HG03175 (cell line): ENCODE measurements around the gene SENP2.
"Not testable (repeated sequence)": the region's sequence is repeated elsewhere in the genome, so short reads cannot be mapped to it uniquely, and the experiment has no call there.

ENCODE experiments used
- ATAC-seq: cut with Tn5 transposase; IDR thresholded peaks from one replicate; pipeline ENCODE4 v1.9.1; 2021; ENCODE audit warnings: mild to moderate bottlenecking, moderate library complexity; ENCODE audit not compliant: unreplicated experiment

SENP2 gene

DNA sequence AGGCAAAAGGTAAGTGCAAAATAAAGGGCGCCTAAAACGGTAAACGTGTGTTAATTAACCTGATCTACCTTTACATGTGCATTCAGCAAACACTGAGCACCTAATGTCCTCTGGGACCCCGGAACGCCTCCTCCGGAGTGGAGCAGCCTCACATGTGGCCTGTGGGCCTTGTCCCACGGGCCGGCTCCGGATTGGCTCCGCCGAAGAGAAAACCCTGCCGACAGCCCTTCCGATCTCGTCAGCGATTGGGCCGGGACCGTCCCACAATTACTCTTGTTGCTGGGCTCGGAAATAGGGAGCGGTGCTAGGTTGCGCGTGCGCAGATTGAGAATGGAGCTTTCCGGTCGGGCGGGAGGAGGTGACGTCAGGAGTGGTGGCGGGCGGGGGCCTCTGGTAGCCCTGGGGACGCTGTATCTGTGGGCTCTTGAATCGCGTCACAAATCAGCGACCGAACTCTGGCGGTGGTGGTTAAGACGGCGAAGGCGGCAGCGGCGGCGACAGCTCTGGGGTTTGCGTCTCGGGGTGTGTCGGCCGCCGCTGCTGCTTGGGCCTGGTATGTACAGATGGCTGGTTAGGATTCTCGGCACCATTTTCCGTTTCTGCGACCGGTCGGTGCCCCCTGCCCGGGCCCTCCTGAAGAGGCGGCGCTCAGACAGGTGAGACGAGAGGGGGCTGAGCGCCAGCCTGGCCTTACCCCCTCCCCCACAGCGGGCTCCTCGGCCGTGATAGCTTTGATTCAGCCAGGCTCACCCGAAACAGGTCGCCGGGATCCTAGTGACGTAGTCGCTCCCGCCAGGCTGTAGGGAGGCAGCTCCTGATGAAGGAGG is at the start of gene SENP2:
SENP2 (plus strand) TSS at position 437 of the 827 bp plus-strand sequence; CDS start at position 556, 119 bp downstream.
- ATAC-seq, result peak; percentile 97

DNA sequence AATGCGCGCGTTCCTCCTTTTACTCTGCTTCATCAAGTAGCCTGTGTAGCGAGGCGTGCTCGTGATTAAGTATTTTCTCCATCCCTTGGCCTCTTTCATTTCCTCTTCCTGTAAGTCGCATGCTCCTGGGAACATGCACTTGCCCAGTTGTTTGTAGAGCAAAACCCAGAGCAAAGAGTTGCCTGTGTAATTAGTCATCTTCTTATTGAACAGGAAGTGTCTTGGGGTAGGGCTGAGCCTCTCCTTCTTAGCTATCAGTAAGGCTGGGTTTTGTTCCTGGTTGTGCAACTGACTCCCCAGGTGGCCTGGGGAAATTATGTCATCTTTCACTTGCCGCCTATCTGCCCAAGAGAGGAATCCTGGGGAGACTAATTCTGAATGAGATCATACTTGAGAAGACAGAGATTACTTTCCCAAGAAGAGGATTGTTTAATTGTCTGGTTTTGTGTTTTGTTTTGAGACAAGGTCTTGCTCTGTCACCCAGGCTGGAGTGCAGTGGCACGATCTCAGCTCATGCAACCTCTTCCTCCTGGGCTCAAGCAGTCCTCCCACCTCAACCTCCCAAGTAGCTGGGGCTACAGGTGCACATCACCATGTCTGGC is 48.6 kb upstream of the SENP2 start:
- ATAC-seq, result peak; percentile 100

DNA sequence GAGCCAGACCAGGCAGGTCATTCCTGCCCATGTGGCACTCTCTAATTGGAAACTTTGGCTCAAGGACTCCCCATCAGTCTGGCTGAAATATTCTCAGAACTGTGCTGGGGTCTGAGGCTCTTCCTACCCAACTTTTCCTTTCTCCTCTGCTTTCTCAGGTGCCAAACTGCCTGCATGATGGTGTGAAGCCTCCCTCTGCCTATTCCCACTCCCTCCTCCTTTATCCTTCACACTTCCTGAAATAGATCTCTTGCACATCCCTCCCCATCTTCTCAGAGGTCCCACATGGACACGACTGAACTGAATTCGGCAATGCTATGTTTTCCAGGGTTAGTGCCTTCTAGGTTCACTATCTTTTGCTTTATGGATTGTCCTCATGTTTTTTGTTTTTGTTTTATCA is 46.2 kb upstream of the SENP2 start:
- no peak for ATAC-seq

DNA sequence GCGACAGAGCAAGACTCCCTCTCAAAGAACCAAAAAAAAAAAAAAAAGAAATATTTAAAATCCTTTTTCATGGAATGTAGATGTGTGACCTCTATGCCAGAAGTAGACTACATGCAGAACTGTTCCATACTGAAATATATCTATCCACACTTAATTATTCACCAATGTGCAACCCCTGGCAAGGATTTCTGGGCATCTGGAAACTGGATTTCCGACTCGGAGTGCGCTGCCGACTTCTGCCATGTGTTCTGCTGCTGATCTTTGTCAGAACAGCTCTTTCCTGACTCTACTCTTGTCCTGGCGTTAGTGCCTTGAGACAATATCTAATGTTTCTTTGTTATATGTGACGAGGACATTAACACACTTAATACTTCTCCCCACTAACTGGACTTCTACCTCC is 45.4 kb upstream of the SENP2 start:
- ATAC-seq, result no peak

DNA sequence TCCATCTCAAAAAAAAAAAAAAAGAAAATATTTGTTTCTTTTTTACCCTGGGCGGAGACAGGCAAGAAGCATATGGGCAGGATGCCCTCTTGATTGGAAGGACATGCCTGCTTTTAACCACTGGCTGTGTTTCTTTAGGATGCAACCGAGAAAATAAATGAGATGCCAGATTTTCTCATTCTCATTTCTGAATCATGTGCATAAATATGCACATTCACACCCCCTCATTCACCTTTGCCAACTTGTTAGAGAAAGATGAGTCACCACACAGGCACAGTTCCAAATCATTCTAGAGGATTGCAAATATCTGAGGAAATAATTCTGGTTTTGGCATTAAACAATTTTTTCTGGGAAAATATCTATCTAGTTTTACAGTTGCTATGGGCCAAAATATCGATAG is 37.0 kb upstream of the SENP2 start:
- ATAC-seq, result no peak

DNA sequence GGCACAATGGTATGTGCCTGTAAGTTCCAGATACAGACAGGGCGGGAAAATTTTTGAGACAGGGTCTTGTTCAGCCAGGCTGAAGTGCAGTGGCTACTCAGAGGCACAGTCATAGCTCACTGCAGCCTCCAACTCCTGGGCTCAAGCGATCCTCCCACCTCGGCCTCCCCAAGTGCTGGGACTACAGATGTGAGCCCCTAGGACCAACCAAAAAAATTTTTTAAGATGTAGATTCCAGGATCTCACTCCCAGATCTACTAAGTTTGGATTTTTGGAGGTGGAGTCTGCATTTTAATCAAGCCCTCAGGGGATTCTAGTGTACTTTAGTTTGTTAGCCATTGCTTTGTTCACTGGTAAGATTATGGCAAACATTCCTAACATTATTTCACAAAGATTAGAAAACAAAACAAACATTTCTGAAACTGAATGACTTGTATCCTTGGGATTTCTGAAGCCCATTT is 36.4 kb upstream of the SENP2 start:
- ATAC-seq, result no peak

DNA sequence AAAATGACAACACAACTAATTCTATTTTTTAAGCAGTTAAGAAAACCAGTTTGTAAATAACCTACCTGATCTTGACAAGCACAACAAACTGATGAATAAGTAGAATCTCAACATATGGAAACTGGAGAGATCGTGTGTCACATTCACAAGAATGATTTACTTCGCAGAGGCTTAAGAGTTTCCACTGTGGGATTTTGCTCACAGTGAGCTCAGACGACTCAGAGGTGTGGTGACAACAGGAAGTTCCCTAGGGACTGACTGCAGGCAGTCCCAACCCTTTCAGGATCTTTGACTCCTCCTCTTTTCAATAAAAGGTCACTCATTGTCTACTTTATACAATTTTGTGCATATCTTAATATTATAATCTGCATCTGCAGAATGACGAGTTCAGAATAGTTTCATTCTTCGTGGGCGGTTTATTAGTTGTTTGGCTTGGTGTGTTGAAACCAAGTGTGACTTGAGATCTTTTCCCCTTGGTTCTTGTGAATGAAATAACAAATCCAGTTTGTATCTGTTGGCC is 33.7 kb upstream of the SENP2 start, which contains the start of gene LIPH:
LIPH (minus strand) TSS at position 231 of the 520 bp plus-strand sequence; CDS start at position 114, 117 bp downstream.
- ATAC-seq, result peak; percentile 80

DNA sequence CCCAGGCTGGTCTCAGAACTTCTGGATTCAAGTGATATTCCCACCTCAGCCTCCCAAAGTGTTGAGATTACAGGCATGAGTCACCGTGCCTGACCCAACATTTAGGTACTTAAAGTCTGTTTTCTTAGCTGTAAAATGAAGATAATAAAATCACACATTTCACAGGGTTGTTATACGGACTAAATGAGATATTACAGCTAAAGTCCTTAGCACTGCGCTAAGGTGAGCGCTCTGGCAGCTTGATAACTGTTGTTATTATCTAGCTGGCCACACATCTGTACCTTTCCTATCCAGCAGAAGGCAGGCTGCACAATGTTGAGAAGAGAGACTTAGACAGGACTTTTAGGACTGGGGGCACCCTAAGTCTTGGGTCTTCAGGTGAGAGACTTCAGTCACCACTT is 31.0 kb upstream of the SENP2 start:
- no peak for ATAC-seq

DNA sequence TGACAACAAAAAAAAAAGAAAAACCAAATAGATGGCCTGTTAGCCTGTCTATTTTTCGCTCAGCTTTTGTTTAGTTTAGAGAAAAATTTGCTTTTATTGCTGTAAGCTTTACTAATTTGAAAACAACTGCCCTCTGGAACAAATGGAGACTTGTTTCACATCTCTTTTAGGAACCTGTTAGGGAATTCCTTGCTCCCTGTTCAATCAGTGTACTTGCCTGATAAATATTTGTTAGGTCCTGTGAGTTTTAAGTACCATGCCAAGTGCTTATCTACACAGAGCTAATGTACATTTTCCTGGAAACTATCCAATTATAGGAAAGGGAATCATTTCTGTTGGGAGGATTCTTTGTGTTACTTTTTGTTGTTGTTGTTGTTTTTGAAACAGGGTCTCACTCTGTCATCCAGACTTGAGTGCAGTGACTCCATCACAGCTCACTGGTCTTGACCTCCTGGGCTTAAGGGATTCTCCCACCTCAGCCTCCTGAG is 30.2 kb upstream of the SENP2 start:
- no peak for ATAC-seq

DNA sequence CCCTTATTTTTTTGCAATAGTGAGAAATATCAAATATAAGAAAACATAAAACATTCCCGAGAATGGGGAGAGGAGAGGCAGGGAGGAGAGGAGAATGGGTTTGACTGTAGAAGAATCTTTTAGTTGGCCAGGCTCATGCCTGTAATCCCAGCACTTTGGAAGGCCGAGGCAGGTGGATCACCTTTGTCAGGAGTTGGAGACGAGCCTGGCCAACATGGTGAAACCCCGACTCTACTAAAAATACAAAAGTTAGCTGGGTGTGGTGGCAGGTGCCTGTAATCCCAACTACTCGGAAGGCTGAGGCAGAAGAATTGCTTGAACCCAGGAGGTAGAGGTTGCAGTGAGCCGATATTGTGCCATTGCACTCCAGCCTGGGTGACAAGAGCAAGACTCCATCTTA is 29.5 kb upstream of the SENP2 start:
- ATAC-seq, result not testable (repeated sequence)

DNA sequence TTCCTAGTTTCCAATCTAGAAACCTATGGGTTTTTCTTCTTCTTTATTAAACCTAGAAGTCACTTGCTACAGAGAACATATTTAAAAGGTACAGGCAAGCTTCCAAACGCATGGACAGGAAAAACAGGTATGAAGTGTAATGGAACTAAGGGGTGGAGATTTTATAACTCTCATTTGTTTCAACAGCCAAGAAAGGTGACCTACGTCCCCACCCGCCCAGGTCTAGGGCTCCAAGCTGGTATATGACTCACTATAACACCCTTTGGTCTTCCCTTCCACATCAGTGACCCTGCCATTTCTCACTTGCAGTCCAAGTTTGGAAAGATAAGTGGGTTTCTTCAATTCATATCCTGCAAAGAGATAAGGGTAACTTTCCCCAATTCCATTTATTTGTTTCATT is 27.7 kb upstream of the SENP2 start:
- ATAC-seq, result no peak

DNA sequence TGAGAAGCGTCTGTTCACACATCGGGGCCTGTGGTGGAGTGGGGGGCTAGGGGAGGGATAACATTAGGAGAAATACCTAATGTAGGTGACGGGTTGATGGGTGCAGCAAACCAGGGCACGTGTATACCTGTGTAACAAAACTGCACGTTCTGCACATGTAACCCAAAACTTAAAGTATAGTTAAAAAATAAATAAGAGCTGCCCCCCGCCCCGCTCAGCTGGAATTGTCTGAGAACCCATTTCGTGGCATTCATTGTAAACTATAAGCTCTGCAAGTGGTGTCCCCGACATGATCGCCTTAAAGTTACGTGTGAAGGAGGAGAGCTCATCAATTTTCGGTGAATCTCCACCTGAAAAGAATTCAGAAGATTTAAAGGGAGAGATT is 26.4 kb upstream of the SENP2 start:
- no peak for ATAC-seq

DNA sequence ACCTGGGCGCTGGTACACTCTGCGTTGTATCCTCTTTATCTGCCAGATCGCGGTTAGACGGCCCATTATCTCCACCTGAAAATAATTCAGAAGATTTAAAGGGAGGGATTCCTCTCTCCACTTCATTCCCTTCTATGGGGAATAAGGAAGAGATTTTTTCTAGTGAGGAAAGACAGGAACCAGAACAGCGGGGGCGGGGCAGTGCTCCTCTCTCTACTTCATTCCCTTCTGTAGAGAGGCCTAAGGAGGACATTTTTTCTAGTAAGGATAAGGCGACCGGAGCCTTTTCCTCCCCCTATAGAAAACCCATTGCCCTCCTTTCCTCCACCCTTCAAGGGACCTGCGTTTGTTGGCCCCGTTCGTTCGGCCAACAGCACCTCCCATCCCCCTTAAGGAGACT is 25.4 kb upstream of the SENP2 start:
- ATAC-seq, result no peak

DNA sequence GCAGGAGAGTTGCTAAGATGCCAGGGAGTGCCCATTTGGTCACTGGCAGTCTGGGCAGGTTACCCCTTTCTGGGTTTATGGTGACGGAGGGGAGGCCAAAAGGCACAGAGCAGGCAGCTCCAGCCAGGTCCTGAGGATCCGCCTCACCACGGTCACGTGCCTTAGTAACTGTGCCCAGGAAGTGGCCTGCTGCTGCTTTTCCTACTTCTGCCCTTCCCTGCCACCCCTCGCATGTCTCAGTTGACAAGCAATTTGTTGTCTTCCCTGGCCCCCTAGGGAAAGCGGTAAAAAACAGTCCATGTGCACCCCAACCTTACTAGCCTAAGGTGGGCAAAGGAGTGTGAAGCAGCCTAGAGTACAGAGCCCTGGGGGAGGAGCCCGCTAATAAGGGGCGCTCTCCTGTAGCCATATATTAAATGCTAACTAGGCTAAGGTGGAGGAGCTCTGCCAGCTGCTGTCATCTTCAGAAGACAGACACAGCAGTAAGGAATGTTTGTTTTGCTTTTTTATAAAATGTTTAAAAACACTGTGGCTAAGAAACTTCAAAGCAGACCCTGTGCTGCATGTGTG is 24.6 kb upstream of the SENP2 start:
- ATAC-seq, result no peak

DNA sequence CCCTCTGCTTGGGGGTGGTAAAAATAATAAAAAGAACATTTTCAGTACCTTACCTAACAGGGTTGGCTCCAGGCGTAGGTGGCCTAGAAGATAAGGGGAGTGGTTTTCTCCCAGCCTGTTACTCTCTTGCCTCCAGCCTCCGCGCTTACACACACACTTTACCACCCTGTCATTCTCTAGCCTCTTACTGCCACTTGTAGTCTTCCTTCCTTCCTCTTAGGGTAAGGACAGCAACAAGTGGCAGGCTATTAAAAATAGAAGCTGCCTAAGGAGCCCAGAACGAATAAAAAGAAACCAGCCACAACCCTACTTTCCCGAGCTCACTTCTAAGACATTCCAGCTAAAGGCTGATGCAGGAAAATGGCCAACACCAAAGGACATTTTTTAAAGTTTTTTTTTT is 24.1 kb upstream of the SENP2 start:
- no peak for ATAC-seq

DNA sequence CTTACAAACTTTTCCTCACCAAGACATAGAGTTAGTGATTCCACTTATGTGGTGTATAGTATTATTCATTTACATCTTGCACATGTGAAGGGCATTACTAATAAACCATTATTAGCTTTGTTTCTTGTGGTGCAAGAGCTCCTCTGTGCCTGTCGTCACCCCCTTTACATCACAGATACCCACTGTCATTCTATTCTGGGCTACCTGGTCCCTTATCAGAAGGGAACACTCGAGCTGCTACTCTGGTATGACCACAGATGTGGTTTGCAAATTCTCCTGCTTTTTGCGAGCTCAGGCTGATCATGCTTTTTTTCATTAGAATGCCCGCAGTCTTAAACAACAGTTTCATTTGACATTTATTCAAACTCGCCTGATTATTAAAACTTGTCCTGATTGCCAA is 13.9 kb upstream of the SENP2 start:
- no peak for ATAC-seq

DNA sequence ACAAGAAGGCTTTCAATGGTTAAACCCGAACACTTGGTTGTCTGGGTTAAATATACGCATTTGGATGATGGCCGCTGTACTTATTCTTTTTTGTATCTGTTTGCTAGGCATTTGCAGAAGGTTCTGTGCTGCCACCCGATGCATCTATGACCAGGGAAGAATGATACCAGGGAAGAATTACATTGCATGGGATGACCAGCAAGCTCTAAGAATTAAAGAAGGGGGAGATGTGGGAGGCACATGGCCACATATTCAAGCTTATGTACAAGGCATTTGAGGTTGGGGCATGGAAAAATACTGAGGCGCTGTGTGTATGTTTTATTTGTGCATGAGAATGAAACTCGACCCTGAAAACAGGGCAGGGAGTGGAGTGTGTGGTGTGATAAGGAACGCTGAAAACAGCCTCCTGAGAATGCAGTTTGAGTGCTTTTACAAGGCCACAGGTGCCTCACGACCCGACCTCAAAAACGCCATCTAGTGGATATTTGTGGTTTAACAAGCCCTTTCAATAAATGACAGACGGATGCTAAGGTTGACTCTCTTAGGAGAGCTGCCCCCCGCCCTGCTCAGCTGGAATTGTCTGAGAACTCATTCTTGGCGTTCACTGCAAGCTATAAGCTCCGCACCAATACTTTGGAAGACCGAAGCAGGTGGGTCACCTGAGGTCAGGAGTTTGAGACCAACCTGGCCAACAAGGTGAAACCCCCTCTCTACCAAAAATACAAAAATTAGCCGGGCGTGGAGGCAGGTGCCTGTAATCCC is 10.8 kb upstream of the SENP2 start:
- peak; percentile 86 for ATAC-seq

DNA sequence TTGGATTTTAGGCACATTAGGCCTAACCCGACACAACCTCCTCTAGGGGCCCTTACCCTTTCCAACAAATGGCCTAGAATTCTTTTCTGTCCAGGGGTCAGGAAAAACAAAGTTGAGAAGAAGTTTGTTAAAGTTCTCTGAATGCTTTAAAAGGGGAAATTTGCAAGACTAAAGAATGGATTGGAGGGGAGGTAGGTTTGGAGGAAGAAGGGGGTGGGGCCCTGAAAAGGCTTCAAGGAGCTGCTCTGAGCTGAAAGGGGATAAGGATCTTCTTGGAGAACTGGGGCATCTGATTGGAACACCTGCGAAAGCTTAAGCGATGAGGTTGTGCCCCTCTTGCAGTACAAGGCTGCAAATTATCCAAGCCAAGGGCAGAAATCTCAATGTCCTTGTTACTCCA is 3.9 kb upstream of the SENP2 start:
- ATAC-seq, result no peak

DNA sequence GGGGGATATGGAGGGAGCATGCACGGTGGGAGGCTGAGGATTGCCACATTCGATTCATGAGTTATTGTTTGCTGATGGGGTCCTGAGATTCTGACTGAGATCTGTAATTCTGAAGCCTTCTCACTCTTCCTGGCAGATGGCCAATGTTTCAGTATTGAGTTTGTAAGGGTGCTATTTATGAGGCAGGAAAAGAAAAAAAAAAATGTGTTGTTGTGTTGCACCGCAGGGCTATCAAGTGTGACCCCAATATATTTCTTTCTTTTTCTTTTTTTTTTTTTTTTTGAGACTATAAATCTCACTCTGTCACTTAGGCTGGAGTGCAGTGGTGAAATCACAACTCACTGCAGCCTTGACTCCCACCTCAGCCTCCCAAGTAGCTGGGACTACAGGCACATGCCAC is 3.2 kb upstream of the SENP2 start:
- ATAC-seq, result no peak

DNA sequence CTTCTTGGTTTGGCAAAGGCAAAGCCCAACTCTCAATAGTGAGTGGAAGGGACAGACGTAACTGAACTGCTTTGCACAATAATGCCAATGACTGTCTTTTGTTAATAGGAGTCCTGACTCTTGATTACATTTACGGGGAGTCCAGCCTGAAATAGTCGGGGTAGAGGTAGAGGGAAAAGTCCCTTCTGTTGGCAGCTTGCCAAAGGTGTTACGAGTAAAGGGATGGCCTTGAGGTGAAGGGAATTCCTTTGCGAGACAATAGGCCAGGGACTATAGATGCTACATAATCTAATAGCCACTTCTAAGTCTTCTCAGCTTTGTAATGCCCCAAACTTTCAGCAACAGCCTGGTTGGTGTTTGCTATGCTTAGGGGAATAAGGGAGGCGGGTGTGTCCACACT is 2.2 kb upstream of the SENP2 start:
- no peak for ATAC-seq

DNA sequence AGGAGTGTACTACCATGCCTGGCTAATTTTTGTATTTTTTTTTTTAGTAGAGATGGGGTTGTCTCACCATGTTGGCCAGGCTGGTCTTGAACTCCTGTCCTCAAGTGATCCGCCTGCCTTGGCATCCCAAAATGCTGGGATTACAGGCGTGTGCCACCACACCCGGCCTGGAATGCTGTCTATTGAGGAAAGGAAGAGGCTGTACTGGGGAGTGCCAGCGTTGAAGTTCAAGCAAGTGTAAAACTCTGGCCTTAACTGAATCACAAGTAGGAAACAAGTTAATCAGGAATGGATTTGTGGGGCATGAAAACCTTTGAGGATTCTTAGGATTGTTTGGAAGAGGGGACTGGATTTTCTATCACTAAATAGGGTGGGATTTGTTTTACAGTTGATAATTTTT is 1.4 kb upstream of the SENP2 start:
- ATAC-seq, result no peak
